Fibroblast of upper back skin (primary cell): ENCODE measurements around the gene NLN.
"Not testable (repeated sequence)": the region's sequence is repeated elsewhere in the genome, so short reads cannot be mapped to it uniquely, and the experiment has no call there.

ENCODE experiments used
- DNase-seq: peaks from one replicate; pipeline ENCODE4 v3.0.0-alpha.2; 2013

Gene NLN

DNA sequence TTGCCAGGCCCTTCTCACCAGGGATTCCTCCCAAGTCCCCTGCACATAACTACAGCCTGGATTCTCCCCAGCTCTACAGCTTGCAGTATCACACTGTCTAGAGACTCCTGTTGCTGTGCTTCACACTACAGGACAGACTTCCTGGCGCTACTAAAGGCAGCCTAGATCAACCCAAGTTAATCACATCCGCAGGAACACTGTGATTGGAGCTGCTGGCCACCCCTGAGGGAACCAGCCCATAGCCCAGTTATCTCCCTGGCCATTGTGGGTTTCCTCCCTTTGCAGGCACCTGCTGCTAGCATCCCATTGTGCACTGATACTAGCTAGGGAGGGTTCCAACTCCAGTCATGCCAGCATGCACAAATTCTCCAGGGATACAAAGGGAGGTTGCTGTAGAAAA is 53.5 kb downstream of the NLN start:
- DNase-seq, result no peak

DNA sequence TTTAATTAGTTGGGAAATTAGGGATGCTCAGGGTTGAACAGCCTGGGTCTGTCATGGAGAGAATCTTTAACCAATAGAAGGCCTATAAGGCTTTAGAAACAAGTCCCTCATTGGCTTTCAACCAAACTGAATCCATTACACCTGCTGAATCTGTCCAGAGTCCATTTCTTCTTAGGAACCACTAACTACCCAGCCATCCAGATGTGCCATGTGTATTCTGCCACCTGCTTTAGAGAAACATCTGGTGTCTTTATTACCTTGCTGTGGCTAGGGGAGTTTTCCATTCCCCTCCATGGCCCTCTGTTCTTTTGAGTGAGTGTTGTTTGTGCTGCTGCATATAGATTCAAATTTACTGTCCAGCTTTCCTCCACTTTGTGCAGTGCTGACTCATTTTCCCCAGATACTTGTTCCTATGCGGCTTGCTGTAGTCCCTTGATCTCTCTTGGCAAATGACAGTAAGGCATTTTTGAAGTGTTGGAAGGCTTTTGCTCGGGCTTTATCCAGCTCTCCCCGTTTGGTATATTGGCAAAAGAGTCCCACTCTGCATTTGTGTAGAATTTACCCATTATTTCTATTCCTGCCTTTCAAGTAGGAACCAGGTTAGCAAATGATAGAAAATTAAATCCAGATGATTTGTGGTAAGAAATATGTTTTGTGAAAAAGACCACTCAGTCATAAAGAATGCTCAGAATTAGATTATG is 54.6 kb downstream of the NLN start:
- DNase-seq, result peak; percentile 56

DNA sequence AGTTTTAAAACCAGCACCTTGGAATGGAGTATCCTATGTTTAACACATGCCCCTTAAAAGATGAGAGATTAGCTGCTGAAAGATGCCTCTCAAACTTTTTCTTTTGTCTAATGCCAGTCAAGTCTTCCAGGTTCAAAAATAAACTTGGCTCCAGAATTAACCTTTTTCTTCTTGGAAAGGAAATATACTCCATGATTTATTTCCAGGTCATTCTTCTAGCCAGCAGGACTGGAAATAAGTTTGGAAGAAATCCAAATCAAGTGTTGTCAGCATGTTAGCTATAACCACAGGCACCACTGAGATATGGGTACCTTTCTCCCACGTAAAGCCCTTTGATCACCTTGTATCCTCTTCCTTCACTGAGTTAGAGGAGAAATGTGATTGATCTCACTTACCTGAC is 56.1 kb downstream of the NLN start:
- no peak for DNase-seq

DNA sequence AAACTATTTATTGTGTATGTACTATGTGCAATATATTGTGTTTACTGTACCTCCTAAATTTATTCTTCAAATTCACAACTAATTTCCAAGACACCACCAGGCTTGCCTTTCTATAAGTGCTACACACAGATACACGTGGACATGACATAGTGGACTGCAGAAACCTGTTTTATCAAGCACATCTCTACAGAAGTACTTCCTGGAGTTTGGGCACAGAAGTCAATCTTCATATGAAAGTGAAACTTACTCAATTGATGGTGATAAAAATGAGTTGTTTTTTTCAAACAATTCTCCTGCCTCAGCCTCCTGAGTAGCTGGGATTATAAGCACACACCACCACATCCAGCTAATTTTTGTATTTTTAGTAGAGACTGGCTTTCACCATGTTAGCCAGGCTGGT is 57.6 kb downstream of the NLN start:
- no peak for DNase-seq

DNA sequence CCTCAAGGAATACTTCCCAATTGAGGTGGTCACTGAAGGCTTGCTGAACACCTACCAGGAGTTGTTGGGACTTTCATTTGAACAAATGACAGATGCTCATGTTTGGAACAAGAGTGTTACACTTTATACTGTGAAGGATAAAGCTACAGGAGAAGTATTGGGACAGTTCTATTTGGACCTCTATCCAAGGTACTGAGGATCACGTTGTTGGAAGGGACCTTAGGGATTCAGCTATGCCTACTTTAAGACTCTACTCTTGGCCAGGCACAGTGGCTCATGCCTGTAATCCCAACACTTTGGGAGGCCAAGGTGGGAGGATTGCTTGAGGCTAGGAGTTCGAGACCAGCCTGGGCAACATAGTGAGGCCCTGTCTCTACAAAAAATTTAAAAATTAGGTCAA is 66.3 kb downstream of the NLN start:
- not testable (repeated sequence) for DNase-seq

DNA sequence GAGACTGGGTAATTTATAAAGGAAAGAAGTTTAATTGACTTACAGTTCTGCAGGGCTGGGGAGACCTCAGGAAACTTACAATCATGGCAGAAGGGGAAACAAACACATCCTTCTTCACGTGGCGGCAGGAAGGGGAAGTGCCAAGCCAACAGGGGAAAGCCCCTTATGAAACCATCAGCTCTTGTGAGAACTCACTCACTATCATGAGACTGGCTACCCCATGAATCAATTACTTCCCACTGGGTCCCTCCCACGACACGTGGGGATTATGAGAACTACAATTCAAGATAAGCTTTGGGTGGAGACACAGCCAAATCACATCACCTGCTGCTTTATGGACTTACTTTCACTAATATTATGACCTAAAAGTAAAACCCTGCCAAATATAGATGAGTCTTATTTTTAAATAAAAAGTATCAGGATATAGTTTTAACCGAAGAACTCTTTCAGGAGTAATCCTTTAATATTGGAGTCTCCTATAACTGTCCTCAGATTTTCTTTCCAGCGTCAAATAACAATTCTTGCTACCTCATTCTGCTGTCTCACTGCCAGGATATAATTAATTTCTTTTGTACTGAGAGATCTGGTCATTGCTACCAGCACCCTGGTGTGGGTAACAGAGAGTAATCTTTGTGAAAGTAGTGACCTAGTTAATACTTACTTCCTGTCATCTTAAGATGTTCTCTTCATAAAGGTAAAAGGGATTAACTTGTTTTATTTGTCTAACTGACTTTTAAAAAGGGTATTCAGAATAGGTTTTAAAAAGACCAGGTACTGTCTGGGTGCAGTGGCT is 68.6 kb downstream of the NLN start:
- no peak for DNase-seq

DNA sequence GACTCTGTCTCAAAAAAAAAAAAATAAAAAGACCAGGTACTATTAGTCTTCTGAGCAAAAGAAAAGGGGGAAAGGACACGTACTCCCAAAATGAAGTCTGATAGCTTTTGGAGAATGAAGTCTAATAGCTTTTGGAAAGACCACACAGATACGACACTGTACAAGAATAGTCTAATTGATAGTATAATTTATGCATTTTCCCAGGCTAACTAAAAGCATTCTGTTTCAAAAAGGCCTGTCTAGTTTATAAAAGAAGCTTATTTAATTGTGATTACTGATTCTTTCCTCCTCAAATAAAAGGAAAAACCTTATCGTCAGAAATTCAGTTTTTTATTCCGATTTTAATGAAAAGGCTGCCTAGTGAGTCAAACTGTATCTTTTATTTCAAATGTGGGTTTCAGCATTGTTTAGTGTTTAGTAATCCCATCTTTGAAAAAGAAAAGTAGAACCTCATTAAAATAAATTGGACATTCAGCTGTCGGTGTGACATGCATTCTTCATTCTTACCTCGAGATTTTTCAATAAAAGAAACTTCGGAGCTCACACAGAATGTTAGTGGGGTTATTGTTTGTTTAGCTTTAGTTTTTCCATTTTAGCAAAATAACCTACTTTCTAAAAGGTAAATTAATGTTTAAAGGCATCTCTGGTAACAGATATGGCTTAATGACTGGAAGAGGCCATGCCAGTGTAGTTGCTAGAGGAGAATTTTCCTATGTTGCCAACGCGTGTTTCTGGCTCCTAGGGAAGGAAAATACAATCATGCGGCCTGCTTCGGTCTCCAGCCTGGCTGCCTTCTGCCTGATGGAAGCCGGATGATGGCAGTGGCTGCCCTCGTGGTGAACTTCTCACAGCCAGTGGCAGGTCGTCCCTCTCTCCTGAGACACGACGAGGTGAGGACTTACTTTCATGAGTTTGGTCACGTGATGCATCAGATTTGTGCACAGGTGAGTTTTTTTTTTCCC is 70.0 kb downstream of the NLN start:
- no peak for DNase-seq

DNA sequence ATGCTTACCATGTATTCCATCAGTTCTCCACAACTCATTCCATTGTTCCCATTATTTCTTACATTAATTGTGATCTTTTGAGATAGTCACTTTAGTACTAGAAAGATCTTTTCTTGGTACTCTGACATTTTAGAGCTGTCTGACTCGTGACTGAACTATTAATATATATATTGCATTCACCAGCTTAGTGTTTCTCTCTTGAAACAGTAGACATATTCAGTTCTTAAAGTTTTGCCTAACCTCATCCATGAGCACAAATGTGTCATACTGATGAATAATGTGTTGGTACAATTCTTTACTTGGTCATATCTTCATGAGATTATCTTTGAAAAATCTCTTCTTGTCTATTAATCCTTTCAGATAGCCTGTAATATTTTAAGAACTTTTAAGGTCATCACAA is 74.3 kb downstream of the NLN start:
- DNase-seq, result peak; percentile 62

DNA sequence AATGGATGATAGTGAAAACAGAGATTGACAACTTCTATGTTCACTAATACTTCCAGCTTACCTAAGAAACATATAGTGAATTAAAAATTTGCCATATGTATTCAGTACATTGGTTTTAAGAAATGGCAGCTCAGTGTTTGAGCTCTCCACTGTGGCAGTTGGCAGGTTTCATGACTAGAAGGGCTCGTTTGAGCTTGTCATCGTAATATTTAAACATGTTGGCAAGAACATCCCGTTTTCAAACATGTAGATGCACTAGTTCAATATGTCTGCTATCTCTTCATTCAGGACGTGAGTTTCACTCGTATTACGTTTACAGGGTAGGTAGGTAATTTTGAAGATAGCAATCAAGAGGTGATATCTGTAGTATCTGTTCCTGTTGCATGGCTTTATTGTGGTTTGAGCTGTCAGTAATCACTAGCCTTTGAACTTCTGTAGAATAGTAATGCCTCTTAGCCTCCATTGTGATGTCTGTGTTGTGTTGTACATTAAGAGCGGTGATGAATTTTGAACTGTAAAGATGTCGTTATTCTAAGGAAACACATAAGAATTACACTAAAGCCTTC is 74.8 kb downstream of the NLN start:
- DNase-seq, result no peak

DNA sequence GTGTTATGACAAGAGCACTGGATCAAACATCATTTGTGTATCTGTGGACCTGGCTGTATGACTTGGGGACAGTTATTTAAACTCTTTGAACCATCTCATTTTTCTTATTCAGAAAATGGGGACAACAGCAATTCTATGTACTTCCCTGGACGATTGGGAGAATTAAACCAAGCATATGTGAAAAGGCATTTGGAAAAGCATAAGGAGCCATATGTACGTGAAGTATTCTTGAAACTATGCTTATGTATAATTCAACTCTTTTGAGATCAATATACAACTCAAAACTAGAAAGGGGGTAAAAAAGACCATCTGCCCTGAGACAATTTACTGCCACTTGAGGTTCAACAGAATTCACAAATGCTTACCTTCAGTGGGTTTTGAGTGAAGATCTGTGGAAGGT is 75.5 kb downstream of the NLN start:
- no peak for DNase-seq

DNA sequence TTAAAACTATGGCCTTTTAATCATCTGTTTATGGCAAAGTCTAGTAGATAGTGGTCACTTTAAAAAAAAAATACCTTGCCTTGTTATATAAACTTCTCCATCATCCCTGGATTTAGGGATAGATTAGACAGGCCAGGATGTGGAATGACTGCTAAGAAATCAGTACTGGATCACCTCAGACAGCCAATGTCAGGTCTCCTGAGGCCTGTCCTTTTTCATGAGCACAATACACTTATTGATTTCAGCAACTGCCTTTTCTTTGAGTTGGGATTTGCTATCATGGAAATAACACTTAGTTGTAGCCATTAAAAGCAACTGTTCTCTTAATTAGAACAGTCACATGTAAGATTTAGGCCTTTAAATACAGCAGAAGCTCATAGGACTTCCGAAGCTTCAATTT is 77.9 kb downstream of the NLN start:
- no peak for DNase-seq

DNA sequence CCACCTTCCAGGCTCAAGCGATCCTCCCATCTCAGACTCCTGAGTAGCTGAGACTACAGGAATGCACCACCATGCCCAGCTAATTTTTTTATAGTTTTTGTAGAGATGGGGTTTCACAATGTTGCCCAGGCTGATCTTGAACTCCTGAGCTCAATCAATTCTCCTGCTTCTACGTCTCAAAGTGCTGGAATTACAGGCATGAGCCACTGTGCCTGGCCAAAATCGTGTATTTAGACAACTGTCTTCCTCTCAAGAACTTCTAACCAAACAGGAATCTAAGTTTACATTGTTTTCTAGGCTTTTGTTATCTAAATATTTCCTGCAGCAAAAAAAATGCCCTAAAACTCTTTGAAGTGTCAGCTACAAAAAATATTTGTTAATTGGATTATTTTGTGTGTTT is 78.8 kb downstream of the NLN start:
- no peak for DNase-seq

DNA sequence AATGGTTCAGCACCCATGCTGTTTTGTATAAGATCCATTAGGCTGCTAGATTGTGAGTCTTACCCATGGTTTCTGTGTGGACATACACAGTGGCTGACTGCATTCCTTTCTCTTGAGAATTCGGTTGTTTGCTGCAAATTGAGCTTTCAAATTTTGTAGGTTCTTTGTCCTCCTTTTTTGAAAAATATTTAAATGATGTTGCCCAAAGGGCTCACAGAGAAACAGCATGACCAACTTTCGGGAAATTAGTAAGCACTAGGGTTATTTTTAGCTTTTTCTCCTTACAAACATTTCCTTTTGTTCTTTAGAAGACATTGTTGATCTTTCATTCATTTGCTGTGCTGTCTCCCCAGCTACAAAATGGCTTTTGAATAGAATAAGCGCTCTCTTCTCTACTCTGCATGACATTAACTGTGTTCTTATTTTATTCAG is 79.4 kb downstream of the NLN start:
- peak; percentile 79 for DNase-seq

DNA sequence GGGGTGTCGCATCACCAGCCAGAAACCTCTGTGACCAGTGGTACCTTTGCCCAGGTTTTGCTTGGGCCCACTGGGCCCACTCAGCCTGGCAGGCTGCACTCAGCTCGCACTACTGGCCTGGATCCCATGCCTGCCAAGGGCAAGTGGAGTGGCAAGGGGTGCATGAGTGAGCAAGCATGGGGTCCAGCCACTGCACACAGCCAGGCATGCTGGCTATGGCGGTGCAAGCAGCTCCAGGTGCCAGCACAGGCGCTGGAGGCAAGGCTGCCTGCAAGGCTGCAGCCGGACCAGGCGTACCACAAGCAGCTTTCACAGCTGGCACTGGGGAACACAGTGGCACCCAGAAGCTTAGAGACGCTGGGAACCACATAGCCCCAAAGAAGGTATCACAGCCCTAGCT is 80.1 kb downstream of the NLN start:
- DNase-seq, result no peak

DNA sequence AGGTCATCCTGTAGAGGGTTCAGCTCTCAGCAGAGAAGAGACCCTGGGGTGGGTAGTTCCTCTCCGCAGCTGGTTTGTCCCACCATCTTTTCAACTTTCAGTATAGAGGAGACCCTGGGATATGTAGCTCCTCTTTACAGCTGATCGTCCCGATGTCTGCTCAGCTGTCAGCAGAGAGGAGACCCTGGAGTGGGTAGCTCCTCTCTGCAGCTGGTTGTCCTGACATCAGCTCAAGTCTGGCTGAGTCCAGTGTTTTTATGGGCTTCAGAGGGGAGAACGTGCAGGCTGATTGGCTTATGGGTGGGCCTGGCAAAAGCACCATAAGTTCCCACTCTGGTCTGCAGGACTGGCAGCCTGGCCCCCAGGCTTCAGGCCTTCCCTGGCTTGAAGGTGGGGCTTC is 80.8 kb downstream of the NLN start:
- DNase-seq, result no peak

DNA sequence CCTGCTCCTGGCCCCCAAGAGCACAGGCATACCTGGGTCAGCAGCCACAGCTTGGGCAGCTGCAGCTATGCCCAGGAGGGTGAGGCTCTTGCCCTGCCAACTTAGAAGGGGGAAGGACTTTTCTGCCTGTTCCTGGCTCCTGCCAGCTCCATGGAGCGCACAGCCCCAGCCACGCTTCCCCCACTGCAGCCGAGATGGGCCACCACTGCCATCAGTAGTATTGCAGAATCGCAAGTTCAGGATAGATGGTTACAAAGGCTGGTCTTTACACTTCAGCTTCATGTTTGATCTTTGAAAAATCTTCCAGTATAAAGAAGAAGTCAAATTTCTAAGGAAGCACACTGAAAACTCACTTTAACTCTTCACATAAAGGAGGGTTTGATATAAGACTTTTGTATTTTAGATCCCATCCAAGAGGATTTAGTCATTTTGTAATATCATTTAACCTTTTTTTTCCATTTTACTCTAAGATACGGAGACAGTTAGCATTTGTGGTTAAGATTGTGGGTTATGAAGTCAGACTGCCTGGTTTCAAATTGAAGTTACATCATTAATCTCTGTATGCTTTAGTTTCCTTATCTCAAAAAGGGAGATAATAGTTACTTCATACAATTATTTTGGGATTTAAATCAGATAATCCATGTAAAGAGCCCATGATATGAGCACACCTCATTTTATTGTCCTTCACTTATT is 81.8 kb downstream of the NLN start:
- DNase-seq, result peak; percentile 55

DNA sequence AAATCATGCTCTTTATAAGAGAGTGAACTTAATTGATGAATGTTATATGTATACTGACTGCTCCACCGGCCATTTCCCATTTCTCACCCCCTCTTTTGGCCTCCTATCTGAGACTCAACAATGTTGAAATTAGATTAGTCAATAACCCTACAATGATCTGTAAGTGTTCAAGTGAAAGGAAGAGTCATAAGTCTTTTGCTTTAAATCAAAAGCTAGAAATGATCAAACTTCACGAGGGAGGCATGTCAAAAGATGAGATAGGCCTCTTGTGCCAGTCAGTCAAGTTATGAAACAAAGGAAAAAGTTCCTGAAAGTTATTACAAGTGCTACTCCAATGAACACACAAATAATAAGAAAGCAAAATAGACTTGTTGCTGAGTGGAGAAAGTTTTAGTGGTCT is 83.1 kb downstream of the NLN start:
- no peak for DNase-seq

DNA sequence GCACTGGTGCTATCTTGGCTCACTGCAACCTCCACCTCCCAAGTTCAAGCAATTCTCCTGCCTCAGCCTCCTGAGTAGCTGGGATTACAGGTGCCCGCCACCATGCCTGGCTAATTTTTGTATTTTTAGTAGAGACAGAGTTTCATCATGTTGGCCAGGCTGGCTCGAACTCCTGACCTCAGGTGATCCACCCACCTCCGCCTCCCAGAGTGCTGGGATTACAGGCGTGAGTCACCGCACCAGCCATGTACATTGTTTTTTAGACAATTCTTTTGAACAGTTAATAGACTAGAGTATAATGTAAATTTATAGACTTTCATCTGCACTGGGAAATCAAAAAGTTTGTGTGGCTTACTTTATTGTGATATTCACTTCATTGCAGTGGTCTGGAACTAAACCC is 85.5 kb downstream of the NLN start:
- DNase-seq, result peak; percentile 25

DNA sequence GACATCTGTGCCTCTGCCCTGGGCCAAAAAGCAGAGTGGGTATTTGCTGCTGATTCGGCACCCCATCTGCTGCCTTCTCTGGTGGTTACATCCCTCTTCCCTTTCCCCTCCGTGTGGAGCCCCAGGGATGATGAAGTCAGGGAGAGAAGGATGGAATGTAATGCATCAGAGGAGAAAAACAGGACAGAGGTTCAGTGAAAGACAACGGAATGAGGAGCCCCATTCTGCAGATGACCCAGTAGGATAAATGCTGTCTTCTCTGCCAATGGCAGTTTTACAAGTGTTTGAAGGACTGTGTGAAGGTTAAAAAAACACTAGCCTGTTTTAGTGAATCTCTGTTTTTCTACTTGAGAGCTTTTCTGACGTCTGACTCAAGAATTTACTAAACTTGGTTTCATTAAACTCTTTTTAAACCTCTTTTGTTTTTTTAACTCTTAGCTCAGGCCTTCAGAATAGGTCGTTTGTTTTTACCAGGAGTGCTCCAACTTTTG is 86.3 kb downstream of the NLN start:
- DNase-seq, result peak; percentile 49

DNA sequence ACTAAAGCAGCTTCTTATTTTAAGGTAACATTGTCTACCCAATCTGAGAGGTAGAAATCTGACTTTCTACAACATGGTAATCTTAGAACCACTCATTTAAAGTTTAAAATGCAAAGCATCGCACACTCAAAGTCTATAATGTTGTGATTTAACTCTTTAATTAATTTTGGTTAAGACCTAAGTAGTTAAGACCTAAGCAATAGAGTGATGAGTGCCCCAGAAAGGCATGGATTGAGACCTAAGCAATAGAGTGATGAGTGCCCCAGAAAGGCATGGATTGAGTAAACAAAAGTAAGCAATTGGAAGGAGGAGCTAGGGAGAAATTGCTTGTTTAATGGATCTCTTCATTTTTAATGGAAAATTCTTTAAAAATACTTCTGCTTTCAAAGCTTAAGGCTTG is 86.8 kb downstream of the NLN start:
- DNase-seq, result no peak

DNA sequence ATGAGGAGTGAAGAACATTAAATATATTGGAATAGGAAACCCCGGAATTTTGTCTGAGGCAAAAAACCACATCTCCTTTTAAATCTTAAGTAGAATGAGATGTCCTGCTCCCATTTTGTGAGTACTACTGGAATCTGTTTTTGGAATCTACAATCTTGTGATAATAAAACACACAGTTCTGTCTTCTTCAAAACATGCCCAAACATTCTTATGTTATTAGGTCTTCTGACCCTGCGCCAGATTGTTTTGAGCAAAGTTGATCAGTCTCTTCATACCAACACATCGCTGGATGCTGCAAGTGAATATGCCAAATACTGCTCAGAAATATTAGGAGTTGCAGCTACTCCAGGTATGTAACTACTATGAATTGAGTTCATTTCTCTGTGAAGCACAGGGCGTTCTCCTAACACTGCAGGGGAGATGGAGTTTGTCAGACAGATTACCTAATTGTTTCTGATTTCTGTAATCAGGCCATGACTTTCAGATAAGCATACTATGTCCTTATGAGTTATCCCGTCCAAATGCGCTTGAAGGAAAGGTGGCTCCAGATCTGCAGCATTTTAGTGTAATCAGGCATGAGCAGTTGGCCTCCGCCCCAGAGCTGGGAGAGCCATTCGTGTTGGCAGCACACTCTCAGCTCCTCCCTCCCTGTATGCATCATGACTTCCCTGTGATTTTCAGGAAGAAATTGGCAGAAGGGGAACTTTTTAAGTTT is 88.0 kb downstream of the NLN start:
- peak; percentile 57 for DNase-seq

DNA sequence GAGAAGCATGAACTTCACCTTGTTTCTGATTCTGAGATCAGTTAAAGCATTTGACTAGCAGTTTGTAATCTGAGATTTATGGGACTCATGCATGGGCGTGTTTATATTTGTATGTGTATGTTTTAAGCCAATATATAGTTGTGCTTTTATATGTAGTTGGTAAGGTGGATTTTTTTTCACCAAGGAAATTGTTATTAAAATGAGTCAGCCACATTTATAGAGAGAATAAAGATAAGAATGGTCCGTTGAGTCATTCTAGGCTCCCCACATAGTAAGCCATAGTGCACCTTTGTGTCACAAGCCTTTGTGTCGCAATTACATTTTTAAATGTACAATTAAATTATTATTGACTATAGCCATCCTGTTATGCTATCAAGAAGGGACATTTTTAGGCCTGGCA is 89.0 kb downstream of the NLN start:
- peak; percentile 52 for DNase-seq
